ENCODE results near the gene COMMD1.

DNA sequence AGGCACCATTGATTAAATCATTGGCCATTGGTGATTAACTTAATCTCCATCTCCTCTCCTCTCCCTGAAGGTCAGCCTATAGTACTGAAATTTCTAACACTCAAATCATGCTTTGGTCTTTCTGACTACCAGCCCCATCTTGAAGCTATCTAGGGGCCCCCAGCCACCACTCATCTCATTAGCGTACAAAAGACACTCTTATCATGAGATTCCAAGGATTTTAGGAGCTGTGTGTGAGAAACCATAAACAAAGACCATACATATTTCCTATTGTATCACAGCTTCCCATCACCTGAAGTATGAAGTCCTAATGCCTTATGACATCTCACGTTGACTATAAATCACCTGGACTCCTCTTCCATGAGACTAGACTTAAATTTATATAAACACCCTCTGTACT, 196.4 kb downstream of the COMMD1 start:
- no peak for TF ChIP-seq POLR2A (IDR thresholded peaks at IDR 0.05)
- no peak for TF ChIP-seq CTCF (IDR thresholded peaks at IDR 0.05)
- TF ChIP-seq POLR2AphosphoS5 (IDR thresholded peaks at IDR 0.05) = no peak
- TF ChIP-seq EP300 (IDR thresholded peaks at IDR 0.05) = no peak

All from gastroesophageal sphincter (tissue), 3 donors.